Ascending aorta (tissue), 2 donors: Measurements from ENCODE around the gene KCND3. TPM values are rescaled to one million over a fixed set of nuclear protein-coding genes. Genes with fewer than 3 reads are reported as not detected.

Experiments
- DNase-seq, 2 donors: peaks; one replicate each; pipeline ENCODE4 v3.0.0-alpha.2; 2019; ENCODE audit warnings: low spot score in 2 of 2
- H3K27ac ChIP-seq, 2 donors: fragments of 200-600 bp; sonication (generic); one replicate each; pipeline ENCODE4 v1.5.1; 2016 to 2017; ENCODE audit warnings: mild to moderate bottlenecking in 1 of 2
- H3K27me3 ChIP-seq: fragments of 200-600 bp; sonication (generic); one replicate; pipeline ENCODE4 v1.5.1; 2017
- H3K36me3 ChIP-seq, 2 donors: fragments of 200-600 bp; sonication (generic); one replicate each; pipeline ENCODE4 v1.5.1; 2016
- H3K4me1 ChIP-seq, 2 donors: fragments of 200-600 bp; sonication (generic); one replicate each; pipeline ENCODE4 v1.5.1; 2016 to 2017; ENCODE audit warnings: mild to moderate bottlenecking in 1 of 2
- H3K4me3 ChIP-seq, 2 donors: fragments of 200-600 bp; sonication (generic); one replicate each; pipeline ENCODE4 v1.5.1; 2016 to 2017; ENCODE audit warnings: mild to moderate bottlenecking in 1 of 2
- H3K9me3 ChIP-seq, 2 donors: fragments of 200-600 bp; sonication (generic); one replicate each; pipeline ENCODE4 v1.5.1; 2016
- intact Hi-C: fragments of 100-400 bp; cut with DNase I; formaldehyde crosslinking; loops from one replicate; pipeline ENCODE4 v1.15.1; 2023
- total RNA-seq: library from RNA; depleted of rRNA; stranded (reverse); fragments of >200 nt; gene quantifications from one replicate; pipeline ENCODE4 v1.1.0, GENCODE V29; 2016
- TF ChIP-seq, protein P1 (sequence below), 3 experiments: fragments of 200-600 bp in 2 of 3; fragments of 450-650 bp in 1 of 3; sonication (generic) in 2 of 3; IDR thresholded peaks; one replicate each; pipeline ENCODE4 v1.5.1; 2016 to 2019; ENCODE audit warnings: antibody characterized with exemption in 3 of 3, mild to moderate bottlenecking in 1 of 3, moderate library complexity in 1 of 3

The KCND3 gene
- total RNA-seq, 1 donor from 2014 or later, result 13.3 TPM

DNA sequence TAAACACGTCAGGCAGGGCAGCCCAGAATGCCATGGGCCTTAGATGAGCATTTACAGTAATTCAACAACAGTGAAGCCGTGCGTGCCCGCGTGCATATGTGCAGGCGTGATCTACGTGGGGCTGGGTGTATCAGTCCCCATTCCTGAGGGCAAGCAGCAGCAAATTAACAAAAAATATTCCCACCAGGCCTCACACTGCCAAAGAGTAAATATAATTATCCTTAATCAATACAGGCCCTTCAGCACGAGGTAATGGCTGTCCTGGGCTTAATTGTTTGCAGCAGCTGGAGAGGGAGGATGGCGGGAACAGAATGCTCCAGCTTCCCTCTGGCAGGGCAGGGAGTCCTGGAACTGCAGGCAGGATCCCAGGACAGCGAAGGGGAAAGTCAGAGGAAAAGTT lies 142.0 kb downstream of the KCND3 start:
- intact Hi-C loops, result no loop called here
- Histone ChIP-seq H3K36me3 (no peaks in the 10 kb centered on the region), H3K4me3 (no peak overlapping the region), H3K27ac (no peak overlapping the region), H3K4me1 (no peaks in the 10 kb centered on the region), H3K27me3 (no peaks in the 10 kb centered on the region), H3K9me3 (no peaks in the 10 kb centered on the region)
- TF ChIP-seq, protein P1, sequence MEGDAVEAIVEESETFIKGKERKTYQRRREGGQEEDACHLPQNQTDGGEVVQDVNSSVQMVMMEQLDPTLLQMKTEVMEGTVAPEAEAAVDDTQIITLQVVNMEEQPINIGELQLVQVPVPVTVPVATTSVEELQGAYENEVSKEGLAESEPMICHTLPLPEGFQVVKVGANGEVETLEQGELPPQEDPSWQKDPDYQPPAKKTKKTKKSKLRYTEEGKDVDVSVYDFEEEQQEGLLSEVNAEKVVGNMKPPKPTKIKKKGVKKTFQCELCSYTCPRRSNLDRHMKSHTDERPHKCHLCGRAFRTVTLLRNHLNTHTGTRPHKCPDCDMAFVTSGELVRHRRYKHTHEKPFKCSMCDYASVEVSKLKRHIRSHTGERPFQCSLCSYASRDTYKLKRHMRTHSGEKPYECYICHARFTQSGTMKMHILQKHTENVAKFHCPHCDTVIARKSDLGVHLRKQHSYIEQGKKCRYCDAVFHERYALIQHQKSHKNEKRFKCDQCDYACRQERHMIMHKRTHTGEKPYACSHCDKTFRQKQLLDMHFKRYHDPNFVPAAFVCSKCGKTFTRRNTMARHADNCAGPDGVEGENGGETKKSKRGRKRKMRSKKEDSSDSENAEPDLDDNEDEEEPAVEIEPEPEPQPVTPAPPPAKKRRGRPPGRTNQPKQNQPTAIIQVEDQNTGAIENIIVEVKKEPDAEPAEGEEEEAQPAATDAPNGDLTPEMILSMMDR (IDR thresholded peaks at IDR 0.05), result no peak
- DNase-seq, result no peak

DNA sequence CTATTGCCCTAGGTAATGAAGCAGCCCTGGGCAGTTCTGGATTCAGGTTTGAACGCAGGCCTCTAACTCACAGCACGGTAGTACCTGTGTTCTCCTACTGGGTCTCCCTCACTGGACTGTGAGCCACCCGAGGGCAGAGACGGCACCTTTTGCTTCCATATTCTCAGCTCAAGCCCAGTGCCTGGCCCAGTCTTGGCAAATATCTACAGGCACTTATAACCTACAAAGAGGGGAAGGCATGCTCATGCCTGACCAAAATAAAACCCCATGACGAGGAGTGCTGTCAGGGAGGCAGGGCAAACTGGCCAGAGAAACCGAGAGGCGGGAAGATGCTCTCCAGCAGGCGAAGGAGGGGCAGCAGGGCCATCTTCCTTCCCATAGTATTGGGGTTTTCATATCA lies 142.6 kb downstream of the KCND3 start:
- intact Hi-C loops, result no loop called here

DNA sequence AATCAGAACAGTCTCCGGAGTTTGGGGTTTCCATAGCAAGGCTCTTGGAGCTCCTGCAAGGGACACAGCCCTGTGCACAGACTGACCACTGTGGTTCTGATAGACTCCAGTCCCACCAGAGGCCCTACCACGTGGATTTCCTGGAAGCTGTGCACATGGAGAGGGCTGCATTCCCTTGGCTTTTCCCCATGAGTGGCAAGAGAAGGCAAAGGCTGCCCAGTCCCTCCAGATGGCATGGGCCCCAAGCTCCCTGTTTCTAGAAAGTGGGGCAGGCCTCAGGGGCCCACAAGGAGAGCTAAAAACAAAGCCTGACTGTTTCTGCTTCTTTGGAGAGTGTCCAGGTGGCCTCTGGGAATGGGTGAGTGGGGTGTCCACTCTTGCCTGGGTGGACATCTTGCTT lies 146.3 kb downstream of the KCND3 start:
- TF ChIP-seq, protein P1 (IDR thresholded peaks at IDR 0.05), result no peak
- Histone ChIP-seq H3K4me1 (no peaks in the 10 kb centered on the region), H3K27ac (no peak overlapping the region), H3K4me3 (no peak overlapping the region), H3K9me3 (no peaks in the 10 kb centered on the region), H3K36me3 (no peaks in the 10 kb centered on the region), H3K27me3 (no peaks in the 10 kb centered on the region)
- no peak for DNase-seq
- intact Hi-C loops, result no loop called here

More for the DNA sequence above, 142.6 kb downstream of the KCND3 start:
- Histone ChIP-seq H3K36me3 (no peaks in the 10 kb centered on the region), H3K4me3 (no peak overlapping the region), H3K27ac (no peak overlapping the region), H3K9me3 (no peaks in the 10 kb centered on the region), H3K4me1 (no peaks in the 10 kb centered on the region), H3K27me3 (no peaks in the 10 kb centered on the region)
- DNase-seq, result no peak
- TF ChIP-seq, protein P1 (IDR thresholded peaks at IDR 0.05), result no peak

DNA sequence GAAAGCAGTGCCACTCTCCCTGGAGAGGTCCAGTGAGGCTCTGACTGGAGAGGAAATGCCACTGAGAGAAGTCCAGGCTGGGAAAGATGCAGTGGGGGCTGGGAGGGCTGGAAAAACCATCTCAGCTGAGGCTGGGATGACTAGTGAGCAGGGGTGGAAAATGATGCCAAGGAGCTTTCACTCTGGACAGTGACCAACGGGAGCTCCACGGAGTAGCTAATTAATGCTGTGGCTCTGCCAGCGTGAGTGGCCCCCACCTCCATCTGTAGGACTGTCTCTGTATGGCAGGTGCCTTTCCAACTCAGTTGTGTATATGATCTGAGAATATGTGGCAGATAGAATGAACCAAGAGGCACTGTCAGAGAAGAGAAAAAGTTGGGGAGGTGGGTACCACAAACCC lies 147.1 kb downstream of the KCND3 start:
- no peak overlapping the region for H3K27ac ChIP-seq
- intact Hi-C loops, result no loop called here
- DNase-seq, result no peak
- H3K4me1 ChIP-seq, result no peaks in the 10 kb centered on the region
- H3K4me3 ChIP-seq, result no peak overlapping the region
- TF ChIP-seq, protein P1 (IDR thresholded peaks at IDR 0.05), result no peak
- no peaks in the 10 kb centered on the region for H3K9me3 ChIP-seq
- no peaks in the 10 kb centered on the region for H3K36me3 ChIP-seq
- no peaks in the 10 kb centered on the region for H3K27me3 ChIP-seq

DNA sequence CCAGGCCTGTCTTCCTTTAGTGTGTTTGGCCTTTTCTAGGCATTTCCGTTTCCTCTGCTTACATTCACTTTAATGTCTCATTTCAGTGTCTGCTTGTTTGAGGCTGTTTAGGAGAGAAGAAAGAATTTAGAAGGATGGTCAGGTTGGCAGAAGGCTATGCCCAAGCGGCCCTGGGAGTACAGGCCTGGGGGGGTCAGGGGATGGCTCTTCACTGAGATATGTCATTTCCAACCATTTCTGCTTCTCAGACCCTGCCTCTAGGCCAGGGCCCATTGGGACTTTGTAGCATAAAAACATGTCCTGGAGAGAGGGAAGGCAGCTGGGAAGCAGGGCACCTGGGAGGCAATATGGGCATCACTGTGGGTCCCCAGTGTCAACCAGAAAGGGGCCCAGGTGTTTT lies 147.7 kb downstream of the KCND3 start:
- intact Hi-C loops, result no loop called here
- H3K4me3 ChIP-seq, result no peak overlapping the region
- no peaks in the 10 kb centered on the region for H3K27me3 ChIP-seq

More for the DNA sequence above, 147.7 kb downstream of the KCND3 start:
- no peaks in the 10 kb centered on the region for H3K36me3 ChIP-seq
- DNase-seq, result no peak
- H3K9me3 ChIP-seq, result no peaks in the 10 kb centered on the region
- no peaks in the 10 kb centered on the region for H3K4me1 ChIP-seq
- TF ChIP-seq, protein P1 (IDR thresholded peaks at IDR 0.05), result no peak
- H3K27ac ChIP-seq, result no peak overlapping the region
